ENCODE results near the gene DPT. TPM values are rescaled to one million over a fixed set of nuclear protein-coding genes. Genes with fewer than 3 reads are reported as not detected.

Gene DPT
- total RNA-seq, 2 donors from 2014 or later, result not detected

DNA sequence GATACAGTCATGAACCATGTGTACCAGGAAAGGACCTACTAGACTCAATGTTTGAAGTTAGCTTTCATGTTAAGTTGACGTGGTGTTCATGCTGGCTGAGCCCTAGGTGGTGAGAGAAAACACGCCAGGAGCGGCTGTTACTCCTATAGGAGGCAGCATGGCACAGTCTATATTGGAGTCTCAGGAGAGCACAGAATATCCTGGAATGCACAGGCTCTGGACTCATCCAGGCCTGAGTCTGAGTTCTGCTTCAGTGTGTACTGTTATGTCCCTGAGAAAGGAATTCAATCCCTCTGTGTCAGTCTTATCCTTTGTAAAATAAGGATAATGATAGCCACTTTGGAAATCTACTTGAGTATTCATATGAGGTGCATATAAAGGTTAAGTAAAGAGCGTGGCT is 41.2 kb downstream of the DPT start:
- TF ChIP-seq CTCF (conservative IDR thresholded peaks at IDR 0.05), result peak; percentile 59
- Histone ChIP-seq H3K27me3 (ENCODE audit: control insufficient read depth, insufficient read depth, low read length, poor library complexity, severe bottlenecking) (no peaks in the 10 kb centered on the region), H3K4me3 (ENCODE audit: low read length) (no peak overlapping the region), H3K36me3 (ENCODE audit: control insufficient read depth, insufficient read depth, low read length) (no peaks in the 10 kb centered on the region), H3K9ac (ENCODE audit: extremely low read depth, low read length, poor library complexity, severe bottlenecking) (no peak overlapping the region), H3K4me1 (ENCODE audit: control insufficient read depth, insufficient read depth, low read length) (peaks cover 5% of the 10 kb centered on the region), H3K27ac (ENCODE audit: low read depth, low read length) (no peak overlapping the region), H3K9me3 (ENCODE audit: control insufficient read depth, low read length) (no peaks in the 10 kb centered on the region)
- H3K27ac Mint-ChIP-seq, result no peak overlapping the region
- H3K4me3 Mint-ChIP-seq, result no peak overlapping the region
- no peaks in the 10 kb centered on the region for H3K27me3 Mint-ChIP-seq (ENCODE audit: insufficient read depth)
- no peaks in the 10 kb centered on the region for H3K36me3 Mint-ChIP-seq (ENCODE audit: low read depth)
- H3K9me3 Mint-ChIP-seq, result no peaks in the 10 kb centered on the region
- WGBS, 2 experiments (ENCODE audit: insufficient coverage in 1 of 2, insufficient read length in 1 of 2), result 75 to 91% methylated on average over 2 to 4 of the region's 4 CpGs
- H3K4me1 Mint-ChIP-seq, result peaks cover 7% of the 10 kb centered on the region
- peak; percentile 56 for DNase-seq

GRCh38 chr1:168686666-168687065 is 42.3 kb downstream of the DPT start:
- Histone ChIP-seq H3K27me3 (ENCODE audit: control insufficient read depth, insufficient read depth, low read length, poor library complexity, severe bottlenecking) (no peaks in the 10 kb centered on the region), H3K4me3 (ENCODE audit: low read length) (no peak overlapping the region), H3K9me3 (ENCODE audit: control insufficient read depth, low read length) (no peaks in the 10 kb centered on the region), H3K27ac (ENCODE audit: low read depth, low read length) (no peak overlapping the region), H3K9ac (ENCODE audit: extremely low read depth, low read length, poor library complexity, severe bottlenecking) (no peak overlapping the region), H3K4me1 (ENCODE audit: control insufficient read depth, insufficient read depth, low read length) (peaks cover 5% of the 10 kb centered on the region), H3K36me3 (ENCODE audit: control insufficient read depth, insufficient read depth, low read length) (no peaks in the 10 kb centered on the region)
- Mint-ChIP-seq H3K4me1 (peaks cover 7% of the 10 kb centered on the region), H3K4me3 (no peak overlapping the region), H3K27ac (no peak overlapping the region), H3K9me3 (no peaks in the 10 kb centered on the region), H3K27me3 (ENCODE audit: insufficient read depth) (no peaks in the 10 kb centered on the region), H3K36me3 (ENCODE audit: low read depth) (no peaks in the 10 kb centered on the region)
- DNase-seq, result no peak
- no peak for TF ChIP-seq CTCF (conservative IDR thresholded peaks at IDR 0.05)
- WGBS, 2 experiments (ENCODE audit: insufficient coverage in 1 of 2, insufficient read length in 1 of 2), result 93% methylated on average over 2 of the region's 2 CpGs; no CpG with 5 or more reads in 1 of the 2 experiments

DNA sequence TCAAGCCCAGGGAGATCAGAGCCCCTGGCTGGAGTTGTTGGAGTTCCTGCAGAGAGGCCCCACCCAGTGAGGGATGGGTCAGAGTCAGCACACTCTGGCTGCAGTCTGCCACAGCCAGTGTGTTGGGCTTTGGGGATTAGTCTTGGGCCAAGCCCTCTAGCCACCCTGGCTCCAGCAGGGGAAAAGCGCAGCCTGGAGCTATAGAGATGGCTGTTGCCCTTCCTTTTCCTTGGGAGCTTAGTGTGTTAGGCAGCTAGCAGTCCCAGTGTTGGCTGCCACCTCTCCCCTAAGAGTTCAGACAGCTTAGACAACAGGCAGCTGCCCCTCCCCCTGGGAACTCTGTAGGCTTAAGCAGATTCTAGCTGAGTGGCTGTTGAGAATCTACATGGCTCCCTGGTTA is 45.1 kb downstream of the DPT start:
- Histone ChIP-seq H3K4me1 (ENCODE audit: control insufficient read depth, insufficient read depth, low read length) (peaks cover 5% of the 10 kb centered on the region), H3K9ac (ENCODE audit: extremely low read depth, low read length, poor library complexity, severe bottlenecking) (no peak overlapping the region), H3K36me3 (ENCODE audit: control insufficient read depth, insufficient read depth, low read length) (no peaks in the 10 kb centered on the region), H3K9me3 (ENCODE audit: control insufficient read depth, low read length) (no peaks in the 10 kb centered on the region), H3K27me3 (ENCODE audit: control insufficient read depth, insufficient read depth, low read length, poor library complexity, severe bottlenecking) (no peaks in the 10 kb centered on the region), H3K4me3 (ENCODE audit: low read length) (no peak overlapping the region), H3K27ac (ENCODE audit: low read depth, low read length) (no peak overlapping the region)
- TF ChIP-seq CTCF (conservative IDR thresholded peaks at IDR 0.05), result no peak
- no peak for DNase-seq
- WGBS, 2 experiments (ENCODE audit: insufficient coverage in 1 of 2, insufficient read length in 1 of 2), result 96% methylated on average over 1 of the region's 1 CpG; no CpG with 5 or more reads in 1 of the 2 experiments
- Mint-ChIP-seq H3K4me1 (peaks cover 7% of the 10 kb centered on the region), H3K36me3 (ENCODE audit: low read depth) (no peaks in the 10 kb centered on the region), H3K4me3 (no peak overlapping the region), H3K27me3 (ENCODE audit: insufficient read depth) (no peaks in the 10 kb centered on the region), H3K27ac (no peak overlapping the region), H3K9me3 (peaks cover 8% of the 10 kb centered on the region)
